Gastroesophageal sphincter (tissue), 3 donors: ENCODE measurements around the gene SENP8.

Experiments
- EP300 ChIP-seq: sonication (generic); formaldehyde crosslinking; IDR thresholded peaks from one replicate; pipeline ENCODE4 v1.6.1; 2017; ENCODE audit warnings: antibody characterized with exemption, mild to moderate bottlenecking
- POLR2AphosphoS5 ChIP-seq: sonication (generic); formaldehyde crosslinking; IDR thresholded peaks from one replicate; pipeline ENCODE4 v1.6.1; 2017; ENCODE audit warnings: antibody characterized with exemption
- TF ChIP-seq, protein P1 (sequence below), 4 experiments: fragments of 200-600 bp in 2 of 4; fragments of 450-650 bp in 2 of 4; sonication (generic) in 1 of 4; IDR thresholded peaks; one replicate each; pipeline ENCODE4 v1.5.1; 2017 to 2019; ENCODE audit warnings: antibody characterized with exemption in 4 of 4, mild to moderate bottlenecking in 2 of 4, moderate library complexity in 2 of 4

- TF ChIP-seq, protein P1, sequence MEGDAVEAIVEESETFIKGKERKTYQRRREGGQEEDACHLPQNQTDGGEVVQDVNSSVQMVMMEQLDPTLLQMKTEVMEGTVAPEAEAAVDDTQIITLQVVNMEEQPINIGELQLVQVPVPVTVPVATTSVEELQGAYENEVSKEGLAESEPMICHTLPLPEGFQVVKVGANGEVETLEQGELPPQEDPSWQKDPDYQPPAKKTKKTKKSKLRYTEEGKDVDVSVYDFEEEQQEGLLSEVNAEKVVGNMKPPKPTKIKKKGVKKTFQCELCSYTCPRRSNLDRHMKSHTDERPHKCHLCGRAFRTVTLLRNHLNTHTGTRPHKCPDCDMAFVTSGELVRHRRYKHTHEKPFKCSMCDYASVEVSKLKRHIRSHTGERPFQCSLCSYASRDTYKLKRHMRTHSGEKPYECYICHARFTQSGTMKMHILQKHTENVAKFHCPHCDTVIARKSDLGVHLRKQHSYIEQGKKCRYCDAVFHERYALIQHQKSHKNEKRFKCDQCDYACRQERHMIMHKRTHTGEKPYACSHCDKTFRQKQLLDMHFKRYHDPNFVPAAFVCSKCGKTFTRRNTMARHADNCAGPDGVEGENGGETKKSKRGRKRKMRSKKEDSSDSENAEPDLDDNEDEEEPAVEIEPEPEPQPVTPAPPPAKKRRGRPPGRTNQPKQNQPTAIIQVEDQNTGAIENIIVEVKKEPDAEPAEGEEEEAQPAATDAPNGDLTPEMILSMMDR (IDR thresholded peaks at IDR 0.05): no peak
- TF ChIP-seq EP300 (no peak), POLR2AphosphoS5 (no peak)
Measured at GRCh38 chr15:72116731-72117485, 1.3 kb upstream of the SENP8 start.
